Neural progenitor cell (in vitro differentiated cells): ENCODE data around the gene OTOGL. TPM values are rescaled to one million over a fixed set of nuclear protein-coding genes. Genes with fewer than 3 reads are reported as not detected.

ENCODE experiments used
- DNase-seq: peaks from one replicate; pipeline ENCODE4 v3.0.0-alpha.2; 2016; ENCODE audit warnings: low spot score
- H2AFZ ChIP-seq: fragments of 200-600 bp; sonication (generic); replicated peaks from 2 replicates; pipeline ENCODE4 v1.6.1; 2016; ENCODE audit warnings: antibody characterized with exemption
- H3F3A ChIP-seq: fragments of 200-600 bp; sonication (generic); 2 replicates; pipeline ENCODE4 v1.6.1; 2016; ENCODE audit warnings: antibody characterized with exemption, low read depth
- H3K27ac ChIP-seq: fragments of 200-600 bp; sonication (generic); 2 replicates; pipeline ENCODE4 v1.5.1; 2016; ENCODE audit warnings: mild to moderate bottlenecking
- H3K27me3 ChIP-seq: fragments of 200-600 bp; sonication (generic); 2 replicates; pipeline ENCODE4 v1.6.1; 2016; ENCODE audit warnings: mild to moderate bottlenecking, moderate library complexity
- H3K36me3 ChIP-seq: fragments of 200-600 bp; sonication (generic); 2 replicates; pipeline ENCODE4 v1.5.1; 2016
- H3K4me1 ChIP-seq: fragments of 200-600 bp; sonication (generic); 2 replicates; pipeline ENCODE4 v1.6.1; 2016; ENCODE audit warnings: mixed run types
- H3K4me2 ChIP-seq: fragments of 200-600 bp; sonication (generic); 2 replicates; pipeline ENCODE4 v1.6.1; 2016
- H3K4me3 ChIP-seq: fragments of 200-600 bp; sonication (generic); 2 replicates; pipeline ENCODE4 v1.5.1; 2016
- H3K79me2 ChIP-seq: fragments of 200-600 bp; sonication (generic); 2 replicates; pipeline ENCODE4 v1.6.1; 2016; ENCODE audit warnings: low read depth
- H3K9ac ChIP-seq: fragments of 200-600 bp; sonication (generic); 2 replicates; pipeline ENCODE4 v1.6.1; 2016
- H3K9me3 ChIP-seq: fragments of 200-600 bp; sonication (generic); 2 replicates; pipeline ENCODE4 v1.5.1; 2016; ENCODE audit warnings: low read depth
- H4K20me1 ChIP-seq: fragments of 200-600 bp; sonication (generic); 2 replicates; pipeline ENCODE4 v1.6.1; 2016; ENCODE audit warnings: low read depth
- H3K27ac Mint-ChIP-seq: 3 replicates; pipeline ENCODE4 v1.8.0; 2021; ENCODE audit warnings: mixed read lengths
- H3K27me3 Mint-ChIP-seq: 2 replicates; pipeline ENCODE4 v1.8.0; 2022; ENCODE audit warnings: low read depth, mild to moderate bottlenecking, inconsistent platforms, moderate library complexity, mixed read lengths; ENCODE audit not compliant: insufficient read depth
- H3K36me3 Mint-ChIP-seq: 3 replicates; pipeline ENCODE4 v1.8.0; 2021; ENCODE audit warnings: mixed read lengths
- H3K4me1 Mint-ChIP-seq: 3 replicates; pipeline ENCODE4 v1.8.0; 2021; ENCODE audit warnings: mixed read lengths
- H3K4me3 Mint-ChIP-seq: 3 replicates; pipeline ENCODE4 v1.8.0; 2021; ENCODE audit warnings: mild to moderate bottlenecking, moderate library complexity, mixed read lengths
- H3K9me3 Mint-ChIP-seq: 3 replicates; pipeline ENCODE4 v1.8.0; 2020; ENCODE audit warnings: mixed read lengths
- CTCF ChIP-seq: fragments of 200-600 bp; sonication (generic); IDR thresholded peaks from 2 replicates; pipeline ENCODE4 v1.5.1; 2017; ENCODE audit warnings: antibody characterized with exemption, mild to moderate bottlenecking
- EZH2 ChIP-seq: fragments of 200-600 bp; sonication (generic); IDR thresholded peaks from 2 replicates; pipeline ENCODE4 v1.6.1; 2017; ENCODE audit warnings: antibody characterized with exemption, mild to moderate bottlenecking, moderate library complexity
- EZH2phosphoT487 ChIP-seq: fragments of 200-600 bp; sonication (generic); IDR thresholded peaks from 2 replicates; pipeline ENCODE4 v1.6.1; 2017; ENCODE audit warnings: antibody characterized with exemption
- total RNA-seq: library from RNA; depleted of rRNA; stranded (reverse); fragments of >200 nt; gene quantifications from 2 replicates; pipeline ENCODE4 v1.2.3, GENCODE V29; 2015; ENCODE audit warnings: low replicate concordance

The OTOGL gene
- total RNA-seq, 1 donor from 2014 or later = 0.13 TPM

GRCh38 chr12:80411787-80412186, 312.4 kb downstream of the OTOGL start:
- no peak for DNase-seq
- no peaks in the 10 kb centered on the region for H3F3A ChIP-seq
- Mint-ChIP-seq H3K4me1 (no peaks in the 10 kb centered on the region), H3K4me3 (no peak overlapping the region), H3K36me3 (no peaks in the 10 kb centered on the region), H3K9me3 (no peaks in the 10 kb centered on the region), H3K27me3 (no peaks in the 10 kb centered on the region), H3K27ac (no peak overlapping the region)
- no peak overlapping the region for H3K4me3 ChIP-seq
- H3K4me2 ChIP-seq = no peak overlapping the region
- no peaks in the 10 kb centered on the region for H3K4me1 ChIP-seq
- H4K20me1 ChIP-seq = no peaks in the 10 kb centered on the region
- no peaks in the 10 kb centered on the region for H3K36me3 ChIP-seq
- H3K9me3 ChIP-seq = no peaks in the 10 kb centered on the region
- no peak overlapping the region for H2AFZ ChIP-seq
- TF ChIP-seq EZH2phosphoT487 = no peak
- TF ChIP-seq EZH2 = no peak
- no peak for TF ChIP-seq CTCF
- no peaks in the 10 kb centered on the region for H3K27me3 ChIP-seq
- no peaks in the 10 kb centered on the region for H3K79me2 ChIP-seq
- H3K9ac ChIP-seq = no peak overlapping the region
- H3K27ac ChIP-seq = no peak overlapping the region

GRCh38 chr12:80412343-80412953, 313.1 kb downstream of the OTOGL start:
- Mint-ChIP-seq H3K4me1 (no peaks in the 10 kb centered on the region), H3K27me3 (no peaks in the 10 kb centered on the region), H3K4me3 (no peak overlapping the region), H3K36me3 (no peaks in the 10 kb centered on the region), H3K9me3 (no peaks in the 10 kb centered on the region), H3K27ac (no peak overlapping the region)
- Histone ChIP-seq H3K79me2 (no peaks in the 10 kb centered on the region), H3K27me3 (no peaks in the 10 kb centered on the region), H3K4me3 (no peak overlapping the region), H4K20me1 (no peaks in the 10 kb centered on the region), H3K4me1 (no peaks in the 10 kb centered on the region), H2AFZ (no peak overlapping the region), H3K36me3 (no peaks in the 10 kb centered on the region), H3F3A (no peaks in the 10 kb centered on the region), H3K4me2 (no peak overlapping the region), H3K9ac (no peak overlapping the region), H3K27ac (no peak overlapping the region), H3K9me3 (no peaks in the 10 kb centered on the region)
- DNase-seq = peak; percentile 83
- TF ChIP-seq EZH2 (no peak), EZH2phosphoT487 (no peak), CTCF (peak; percentile 91)

GRCh38 chr12:80413462-80413861, 314.1 kb downstream of the OTOGL start:
- H3K27ac ChIP-seq = no peak overlapping the region
- no peak for DNase-seq
- no peaks in the 10 kb centered on the region for H3K27me3 Mint-ChIP-seq
- H3K27ac Mint-ChIP-seq = no peak overlapping the region
- peak overlapping the region; percentile 22 for H2AFZ ChIP-seq
- H3K79me2 ChIP-seq = no peaks in the 10 kb centered on the region
- H3K9me3 Mint-ChIP-seq = no peaks in the 10 kb centered on the region
- no peak overlapping the region for H3K4me3 Mint-ChIP-seq
- no peak overlapping the region for H3K9ac ChIP-seq
- H3K4me1 Mint-ChIP-seq = no peaks in the 10 kb centered on the region
- H3K4me3 ChIP-seq = no peak overlapping the region
- H3K4me2 ChIP-seq = no peak overlapping the region
- H3K36me3 ChIP-seq = no peaks in the 10 kb centered on the region
- no peaks in the 10 kb centered on the region for H3K27me3 ChIP-seq
- TF ChIP-seq EZH2 (no peak), CTCF (no peak), EZH2phosphoT487 (no peak)
- no peaks in the 10 kb centered on the region for H3F3A ChIP-seq
- no peaks in the 10 kb centered on the region for H3K9me3 ChIP-seq
- H3K36me3 Mint-ChIP-seq = no peaks in the 10 kb centered on the region
- H4K20me1 ChIP-seq = no peaks in the 10 kb centered on the region
- no peaks in the 10 kb centered on the region for H3K4me1 ChIP-seq
